HG03280 (cell line): ENCODE data around the gene ZNF598.
A peak's percentile ranks its signal among the peaks of the same experiment; 100 is the strongest.

Experiments used
- ATAC-seq: cut with Tn5 transposase; IDR thresholded peaks from one replicate; pipeline ENCODE4 v1.9.1; 2021; ENCODE audit warnings: mild to moderate bottlenecking, moderate library complexity; ENCODE audit not compliant: unreplicated experiment

Gene ZNF598

GRCh38 chr16:2008009-2008526 is 1.6 kb downstream of the ZNF598 start:
- no peak for ATAC-seq

- no peak for ATAC-seq
Measured at GRCh38 chr16:2007081-2007836, 2.4 kb downstream of the ZNF598 start.

- ATAC-seq = no peak
Measured at GRCh38 chr16:2006317-2006716, 3.3 kb downstream of the ZNF598 start.

- no peak for ATAC-seq
Measured at GRCh38 chr16:2005646-2006045, 4.0 kb downstream of the ZNF598 start.

- ATAC-seq = no peak
Measured at GRCh38 chr16:2004795-2005517, 4.7 kb downstream of the ZNF598 start.

GRCh38 chr16:2003827-2004641 is 5.6 kb downstream of the ZNF598 start:
- peak; percentile 67 for ATAC-seq

- ATAC-seq = no peak
Measured at GRCh38 chr16:2003231-2003826, 6.3 kb downstream of the ZNF598 start.

GRCh38 chr16:2002406-2003230 is 7.0 kb downstream of the ZNF598 start:
- ATAC-seq = no peak

- ATAC-seq = no peak
Measured at GRCh38 chr16:2001456-2002355, 7.9 kb downstream of the ZNF598 start.

GRCh38 chr16:2001035-2001434 is 8.6 kb downstream of the ZNF598 start:
- ATAC-seq = no peak

GRCh38 chr16:1999866-2000514 is 9.6 kb downstream of the ZNF598 start:
- ATAC-seq = no peak

- no peak for ATAC-seq
Measured at GRCh38 chr16:1998852-1999801, 10.5 kb downstream of the ZNF598 start.

- ATAC-seq = no peak
Measured at GRCh38 chr16:1998360-1998835, 11.2 kb downstream of the ZNF598 start.

- no peak for ATAC-seq
Measured at GRCh38 chr16:1997494-1998359, 11.9 kb downstream of the ZNF598 start.

GRCh38 chr16:1993731-1994131 is 15.9 kb downstream of the ZNF598 start:
- no peak for ATAC-seq

GRCh38 chr16:1992704-1993317 is 16.8 kb downstream of the ZNF598 start:
- ATAC-seq = no peak
